GM19193 (cell line): ENCODE measurements around the gene ZP2.

Experiments
- POLR2A ChIP-seq: IDR thresholded peaks from 4 replicates; pipeline ENCODE4 v1.6.1; 2011; ENCODE audit not compliant: insufficient read depth, insufficient read length; ENCODE audit errors: extremely low read depth

Gene ZP2

GRCh38 chr16:21163576-21163975 lies 47.8 kb downstream of the ZP2 start:
- no peak for TF ChIP-seq POLR2A

- no peak for TF ChIP-seq POLR2A
Measured at GRCh38 chr16:21162661-21163151, 48.7 kb downstream of the ZP2 start.

- no peak for TF ChIP-seq POLR2A
Measured at GRCh38 chr16:21161211-21161610, 50.2 kb downstream of the ZP2 start.

GRCh38 chr16:21160276-21160675 lies 51.1 kb downstream of the ZP2 start:
- no peak for TF ChIP-seq POLR2A

- no peak for TF ChIP-seq POLR2A
Measured at GRCh38 chr16:21159281-21159951, 52.0 kb downstream of the ZP2 start.

- peak; percentile 49 for TF ChIP-seq POLR2A
Measured at GRCh38 chr16:21158208-21159110, 52.9 kb downstream of the ZP2 start, which contains the start of gene LDAF1. Gene LDAF1, plus strand, starts transcription at chr16:21158674. Its CDS starts 2,509 bp downstream, at chr16:21161183.

GRCh38 chr16:21157632-21158031 lies 53.7 kb downstream of the ZP2 start:
- no peak for TF ChIP-seq POLR2A

- no peak for TF ChIP-seq POLR2A
Measured at GRCh38 chr16:21156767-21157467, 54.5 kb downstream of the ZP2 start.

- TF ChIP-seq POLR2A = no peak
Measured at GRCh38 chr16:21150375-21151001, 60.9 kb downstream of the ZP2 start, which contains the start of gene DNAH3. Gene DNAH3, minus strand, starts transcription at chr16:21150846. Its CDS starts 527 bp downstream, at chr16:21150319.
